Mesothelial cell of epicardium (in vitro differentiated cells): ENCODE measurements around the gene SEMA5A. TPM values are rescaled to one million over a fixed set of nuclear protein-coding genes. Genes with fewer than 3 reads are reported as not detected.

Experiments
- DNase-seq, 2 experiments: peaks; one replicate each; pipeline ENCODE4 v3.0.0; 2021; ENCODE audit warnings: low spot score in 2 of 2; ENCODE audit not compliant: unreplicated experiment in 2 of 2
- H3K27ac Mint-ChIP-seq: 2 replicates; pipeline ENCODE4 v1.8.0; 2021; ENCODE audit warnings: mixed read lengths
- H3K27me3 Mint-ChIP-seq: 2 replicates; pipeline ENCODE4 v1.8.0; 2021; ENCODE audit warnings: low read depth, mixed read lengths
- H3K36me3 Mint-ChIP-seq: 2 replicates; pipeline ENCODE4 v1.8.0; 2021; ENCODE audit warnings: mixed read lengths
- H3K4me1 Mint-ChIP-seq: 2 replicates; pipeline ENCODE4 v1.8.0; 2021; ENCODE audit warnings: mixed read lengths
- H3K4me3 Mint-ChIP-seq: 2 replicates; pipeline ENCODE4 v1.8.0; 2021; ENCODE audit warnings: mild to moderate bottlenecking, moderate library complexity, mixed read lengths
- H3K9me3 Mint-ChIP-seq: 2 replicates; pipeline ENCODE4 v1.8.0; 2021; ENCODE audit warnings: mixed read lengths
- CTCF ChIP-seq: fragments of 200-600 bp; sonication (generic); IDR thresholded peaks from one replicate; pipeline ENCODE4 v1.5.0; 2021; ENCODE audit warnings: antibody characterized with exemption; ENCODE audit not compliant: unreplicated experiment
- total RNA-seq: library from RNA; stranded (reverse); gene quantifications from 3 replicates; pipeline ENCODE4 v1.2.1, GENCODE V29; 2021

Gene SEMA5A
- total RNA-seq, 1 donor from 2014 or later = 26.7 TPM

GRCh38 chr5:9063615-9064245 lies 482.1 kb downstream of the SEMA5A start:
- Mint-ChIP-seq H3K4me3 (no peak overlapping the region), H3K36me3 (peaks cover 12% of the 10 kb centered on the region), H3K27ac (no peak overlapping the region), H3K4me1 (peaks cover 10% of the 10 kb centered on the region), H3K9me3 (no peaks in the 10 kb centered on the region), H3K27me3 (no peaks in the 10 kb centered on the region)
- no peak for DNase-seq
- TF ChIP-seq CTCF = no peak

GRCh38 chr5:9062873-9063272 lies 483.0 kb downstream of the SEMA5A start:
- Mint-ChIP-seq H3K27me3 (no peaks in the 10 kb centered on the region), H3K9me3 (no peaks in the 10 kb centered on the region), H3K27ac (no peak overlapping the region), H3K4me1 (peaks cover 9% of the 10 kb centered on the region), H3K4me3 (no peak overlapping the region), H3K36me3 (peaks cover 12% of the 10 kb centered on the region)
- DNase-seq = no peak
- TF ChIP-seq CTCF = no peak

GRCh38 chr5:9059920-9060691 lies 485.8 kb downstream of the SEMA5A start:
- no peak for DNase-seq
- peaks cover 3% of the 10 kb centered on the region for H3K4me1 Mint-ChIP-seq
- no peak overlapping the region for H3K27ac Mint-ChIP-seq
- H3K9me3 Mint-ChIP-seq = no peaks in the 10 kb centered on the region
- TF ChIP-seq CTCF = no peak
- no peaks in the 10 kb centered on the region for H3K27me3 Mint-ChIP-seq
- no peak overlapping the region for H3K4me3 Mint-ChIP-seq
- peaks cover 12% of the 10 kb centered on the region for H3K36me3 Mint-ChIP-seq

GRCh38 chr5:9058666-9059065 lies 487.2 kb downstream of the SEMA5A start:
- no peak for TF ChIP-seq CTCF
- Mint-ChIP-seq H3K9me3 (no peaks in the 10 kb centered on the region), H3K27me3 (no peaks in the 10 kb centered on the region), H3K4me1 (peaks cover 11% of the 10 kb centered on the region), H3K36me3 (peaks cover 5% of the 10 kb centered on the region), H3K4me3 (no peak overlapping the region), H3K27ac (no peak overlapping the region)
- DNase-seq = no peak

- peaks cover 5% of the 10 kb centered on the region for H3K36me3 Mint-ChIP-seq
- no peaks in the 10 kb centered on the region for H3K9me3 Mint-ChIP-seq
- H3K4me1 Mint-ChIP-seq = peaks cover 11% of the 10 kb centered on the region
- H3K4me3 Mint-ChIP-seq = no peak overlapping the region
- no peaks in the 10 kb centered on the region for H3K27me3 Mint-ChIP-seq
- no peak for TF ChIP-seq CTCF
- no peak overlapping the region for H3K27ac Mint-ChIP-seq
- DNase-seq = no peak
These were observed 487.7 kb downstream of the SEMA5A start for GRCh38 chr5:9058161-9058560.
